ENCODE measurements around the gene PDE2A. TPM values are rescaled to one million over a fixed set of nuclear protein-coding genes. Genes with fewer than 3 reads are reported as not detected.

The PDE2A gene
- total RNA-seq, 1 donor from 2014 or later = 0.82 TPM

GRCh38 chr11:72642043-72642883 lies 32.0 kb downstream of the PDE2A start:
- FAIRE-seq (no peak), DNase-seq (ENCODE audit: low read depth) (no peak)
- H3K4me3 Mint-ChIP-seq (ENCODE audit: unreplicated experiment) = peak overlapping the region; percentile 73
- no peak overlapping the region for H3K9ac ChIP-seq (ENCODE audit: low read length)
- H3K27me3 Mint-ChIP-seq (ENCODE audit: low read depth, unreplicated experiment) = peaks cover 21% of the 10 kb centered on the region
- H3K9me3 ChIP-seq (ENCODE audit: insufficient read depth, low read depth, low read length) = no peaks in the 10 kb centered on the region
- no peaks in the 10 kb centered on the region for H3K36me3 Mint-ChIP-seq (ENCODE audit: low read depth, unreplicated experiment)
- peaks cover 2% of the 10 kb centered on the region for H3K4me1 Mint-ChIP-seq (ENCODE audit: low read depth, unreplicated experiment)
- no peaks in the 10 kb centered on the region for H3K36me3 ChIP-seq (ENCODE audit: insufficient read depth, low read length)
- H3K9me3 Mint-ChIP-seq (ENCODE audit: unreplicated experiment) = no peaks in the 10 kb centered on the region
- H3K27ac ChIP-seq (ENCODE audit: low read depth, low read length) = no peak overlapping the region
- TF ChIP-seq CTCF (IDR thresholded peaks at IDR 0.05; ENCODE audit: insufficient read depth, low read depth, low read length) = no peak
- peak; percentile 63 for TF ChIP-seq EZH2 (IDR thresholded peaks at IDR 0.05; ENCODE audit: insufficient read depth, low read length)
- peaks cover 8% of the 10 kb centered on the region for H4K20me1 ChIP-seq (ENCODE audit: insufficient read depth, low read length)
- peak overlapping the region; percentile 87 for H3K4me2 ChIP-seq (ENCODE audit: low read length)
- peak overlapping the region; percentile 48 for H3K4me3 ChIP-seq (ENCODE audit: insufficient read depth, low read depth, low read length)
- H3K79me2 ChIP-seq (ENCODE audit: insufficient read depth, low read length) = no peaks in the 10 kb centered on the region
- peaks cover 28% of the 10 kb centered on the region for H3K27me3 ChIP-seq (ENCODE audit: insufficient read depth, low read length)
- no peak overlapping the region for H3K27ac Mint-ChIP-seq (ENCODE audit: unreplicated experiment)
- H3K4me1 ChIP-seq (ENCODE audit: insufficient read depth, low read length) = peaks cover 3% of the 10 kb centered on the region
- peak overlapping the region; percentile 86 for H2AFZ ChIP-seq (ENCODE audit: low read depth, low read length)

GRCh38 chr11:72641522-72642042 lies 32.6 kb downstream of the PDE2A start:
- no peak overlapping the region for H3K4me3 ChIP-seq (ENCODE audit: insufficient read depth, low read depth, low read length)
- H3K27me3 ChIP-seq (ENCODE audit: insufficient read depth, low read length) = peaks cover 28% of the 10 kb centered on the region
- FAIRE-seq (no peak), DNase-seq (ENCODE audit: low read depth) (no peak)
- no peak overlapping the region for H3K4me3 Mint-ChIP-seq (ENCODE audit: unreplicated experiment)
- H3K9me3 Mint-ChIP-seq (ENCODE audit: unreplicated experiment) = no peaks in the 10 kb centered on the region
- peaks cover 21% of the 10 kb centered on the region for H3K27me3 Mint-ChIP-seq (ENCODE audit: low read depth, unreplicated experiment)
- no peaks in the 10 kb centered on the region for H3K9me3 ChIP-seq (ENCODE audit: insufficient read depth, low read depth, low read length)
- TF ChIP-seq CTCF (IDR thresholded peaks at IDR 0.05; ENCODE audit: insufficient read depth, low read depth, low read length) (no peak), EZH2 (IDR thresholded peaks at IDR 0.05; ENCODE audit: insufficient read depth, low read length) (no peak)
- no peak overlapping the region for H2AFZ ChIP-seq (ENCODE audit: low read depth, low read length)
- no peak overlapping the region for H3K27ac Mint-ChIP-seq (ENCODE audit: unreplicated experiment)
- peak overlapping the region; percentile 87 for H3K4me2 ChIP-seq (ENCODE audit: low read length)
- H3K4me1 Mint-ChIP-seq (ENCODE audit: low read depth, unreplicated experiment) = peaks cover under 1% of the 10 kb centered on the region
- no peak overlapping the region for H3K9ac ChIP-seq (ENCODE audit: low read length)
- H3K36me3 Mint-ChIP-seq (ENCODE audit: low read depth, unreplicated experiment) = no peaks in the 10 kb centered on the region
- H3K4me1 ChIP-seq (ENCODE audit: insufficient read depth, low read length) = peaks cover 3% of the 10 kb centered on the region
- no peak overlapping the region for H3K27ac ChIP-seq (ENCODE audit: low read depth, low read length)
- H3K79me2 ChIP-seq (ENCODE audit: insufficient read depth, low read length) = no peaks in the 10 kb centered on the region
- H3K36me3 ChIP-seq (ENCODE audit: insufficient read depth, low read length) = no peaks in the 10 kb centered on the region
- H4K20me1 ChIP-seq (ENCODE audit: insufficient read depth, low read length) = peaks cover 8% of the 10 kb centered on the region

All from astrocyte (in vitro differentiated cells and primary cell).